ENCODE data around the gene LYRM7. TPM values are rescaled to one million over a fixed set of nuclear protein-coding genes. Genes with fewer than 3 reads are reported as not detected.
A peak's percentile ranks its signal among the peaks of the same experiment; 100 is the strongest.

The LYRM7 gene
- total RNA-seq, 1 donor from 2014 or later = 6.6 TPM

DNA sequence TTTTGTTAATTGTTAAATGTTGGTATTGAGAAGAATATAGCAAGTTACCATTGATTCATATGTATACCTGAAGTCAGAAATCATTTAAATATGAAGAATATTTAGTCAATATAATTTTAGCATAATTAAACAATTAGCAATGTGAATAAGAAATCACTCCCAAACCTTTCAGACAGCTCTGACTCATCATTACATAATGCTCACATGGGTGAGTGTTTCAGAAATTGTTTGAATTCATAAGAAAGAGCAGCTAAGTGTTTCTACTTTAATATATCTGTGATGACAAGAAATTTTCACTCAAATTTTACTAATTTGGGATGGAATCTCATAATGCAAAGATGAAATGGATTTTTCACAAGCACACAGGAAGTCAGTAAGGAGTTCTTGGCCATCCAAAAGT, 51.1 kb downstream of the LYRM7 start:
- FAIRE-seq (no peak), DNase-seq (ENCODE audit: low read depth) (peak; percentile 79)
- Histone ChIP-seq H3K27me3 (ENCODE audit: control insufficient read depth, insufficient read depth, low read length) (no peaks in the 10 kb centered on the region), H3K4me3 (ENCODE audit: low read depth, low read length) (no peak overlapping the region), H3K36me3 (ENCODE audit: control insufficient read depth, insufficient read depth, low read length) (no peaks in the 10 kb centered on the region)
- TF ChIP-seq, protein P1, sequence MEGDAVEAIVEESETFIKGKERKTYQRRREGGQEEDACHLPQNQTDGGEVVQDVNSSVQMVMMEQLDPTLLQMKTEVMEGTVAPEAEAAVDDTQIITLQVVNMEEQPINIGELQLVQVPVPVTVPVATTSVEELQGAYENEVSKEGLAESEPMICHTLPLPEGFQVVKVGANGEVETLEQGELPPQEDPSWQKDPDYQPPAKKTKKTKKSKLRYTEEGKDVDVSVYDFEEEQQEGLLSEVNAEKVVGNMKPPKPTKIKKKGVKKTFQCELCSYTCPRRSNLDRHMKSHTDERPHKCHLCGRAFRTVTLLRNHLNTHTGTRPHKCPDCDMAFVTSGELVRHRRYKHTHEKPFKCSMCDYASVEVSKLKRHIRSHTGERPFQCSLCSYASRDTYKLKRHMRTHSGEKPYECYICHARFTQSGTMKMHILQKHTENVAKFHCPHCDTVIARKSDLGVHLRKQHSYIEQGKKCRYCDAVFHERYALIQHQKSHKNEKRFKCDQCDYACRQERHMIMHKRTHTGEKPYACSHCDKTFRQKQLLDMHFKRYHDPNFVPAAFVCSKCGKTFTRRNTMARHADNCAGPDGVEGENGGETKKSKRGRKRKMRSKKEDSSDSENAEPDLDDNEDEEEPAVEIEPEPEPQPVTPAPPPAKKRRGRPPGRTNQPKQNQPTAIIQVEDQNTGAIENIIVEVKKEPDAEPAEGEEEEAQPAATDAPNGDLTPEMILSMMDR (IDR thresholded peaks at IDR 0.05; ENCODE audit: insufficient read depth, low read length, severe bottlenecking) = no peak

DNA sequence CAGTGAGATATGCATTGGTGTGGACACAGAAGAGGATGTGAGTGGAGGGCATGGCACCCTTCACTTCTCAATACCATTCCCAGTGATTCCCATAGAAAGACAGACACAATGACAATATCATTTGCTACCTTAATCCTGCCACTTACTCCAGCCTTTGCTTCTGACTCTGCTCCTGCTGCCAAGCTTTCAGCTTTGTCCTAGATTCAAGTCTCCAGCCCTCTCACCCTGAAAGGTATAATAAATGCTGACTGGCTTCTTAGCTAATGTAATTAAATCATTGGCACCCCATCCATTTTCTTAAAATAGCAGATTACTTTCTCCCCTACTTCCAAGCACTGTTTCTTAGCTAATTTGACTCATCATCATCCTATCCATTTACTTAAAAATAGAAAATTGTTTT, 52.0 kb downstream of the LYRM7 start:
- no peak overlapping the region for H3K4me3 ChIP-seq (ENCODE audit: low read depth, low read length)
- no peaks in the 10 kb centered on the region for H3K36me3 ChIP-seq (ENCODE audit: control insufficient read depth, insufficient read depth, low read length)
- FAIRE-seq (no peak), DNase-seq (ENCODE audit: low read depth) (no peak)
- TF ChIP-seq, protein P1 (IDR thresholded peaks at IDR 0.05; ENCODE audit: insufficient read depth, low read length, severe bottlenecking) = no peak
- no peaks in the 10 kb centered on the region for H3K27me3 ChIP-seq (ENCODE audit: control insufficient read depth, insufficient read depth, low read length)

DNA sequence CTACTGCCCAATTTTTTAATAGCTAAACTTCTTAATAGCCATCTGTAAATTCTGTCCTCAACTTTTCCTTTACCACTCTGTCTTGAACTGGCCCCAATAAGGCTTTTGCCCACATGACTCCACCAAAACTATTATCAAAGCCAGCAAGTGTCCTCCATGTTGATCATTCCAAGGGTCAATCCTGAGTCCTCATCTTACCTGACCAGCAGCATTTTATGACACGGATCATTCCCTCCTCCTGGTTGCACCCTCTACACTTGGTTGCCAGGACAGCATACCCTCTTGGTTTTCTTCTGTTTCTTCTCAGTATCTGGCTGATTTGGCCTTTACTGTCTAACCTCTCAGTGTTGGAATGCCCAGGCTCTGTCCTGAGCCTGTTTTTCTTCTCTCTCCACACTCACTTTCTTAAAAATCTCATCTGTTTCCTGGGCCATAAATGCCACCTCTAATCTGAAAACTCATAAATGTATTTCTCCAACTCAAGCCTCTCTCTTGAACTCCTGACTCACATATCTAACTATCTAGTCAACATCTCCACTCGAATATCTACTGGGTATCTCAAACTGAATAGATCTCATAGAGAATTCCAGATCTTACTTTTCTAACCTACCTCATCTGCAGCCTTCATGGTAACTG, 53.1 kb downstream of the LYRM7 start:
- DNase-seq (ENCODE audit: low read depth) (no peak), FAIRE-seq (no peak)
- H3K27me3 ChIP-seq (ENCODE audit: control insufficient read depth, insufficient read depth, low read length) = no peaks in the 10 kb centered on the region
- TF ChIP-seq, protein P1 (IDR thresholded peaks at IDR 0.05; ENCODE audit: insufficient read depth, low read length, severe bottlenecking) = no peak
- H3K4me3 ChIP-seq (ENCODE audit: low read depth, low read length) = no peak overlapping the region
- no peaks in the 10 kb centered on the region for H3K36me3 ChIP-seq (ENCODE audit: control insufficient read depth, insufficient read depth, low read length)

DNA sequence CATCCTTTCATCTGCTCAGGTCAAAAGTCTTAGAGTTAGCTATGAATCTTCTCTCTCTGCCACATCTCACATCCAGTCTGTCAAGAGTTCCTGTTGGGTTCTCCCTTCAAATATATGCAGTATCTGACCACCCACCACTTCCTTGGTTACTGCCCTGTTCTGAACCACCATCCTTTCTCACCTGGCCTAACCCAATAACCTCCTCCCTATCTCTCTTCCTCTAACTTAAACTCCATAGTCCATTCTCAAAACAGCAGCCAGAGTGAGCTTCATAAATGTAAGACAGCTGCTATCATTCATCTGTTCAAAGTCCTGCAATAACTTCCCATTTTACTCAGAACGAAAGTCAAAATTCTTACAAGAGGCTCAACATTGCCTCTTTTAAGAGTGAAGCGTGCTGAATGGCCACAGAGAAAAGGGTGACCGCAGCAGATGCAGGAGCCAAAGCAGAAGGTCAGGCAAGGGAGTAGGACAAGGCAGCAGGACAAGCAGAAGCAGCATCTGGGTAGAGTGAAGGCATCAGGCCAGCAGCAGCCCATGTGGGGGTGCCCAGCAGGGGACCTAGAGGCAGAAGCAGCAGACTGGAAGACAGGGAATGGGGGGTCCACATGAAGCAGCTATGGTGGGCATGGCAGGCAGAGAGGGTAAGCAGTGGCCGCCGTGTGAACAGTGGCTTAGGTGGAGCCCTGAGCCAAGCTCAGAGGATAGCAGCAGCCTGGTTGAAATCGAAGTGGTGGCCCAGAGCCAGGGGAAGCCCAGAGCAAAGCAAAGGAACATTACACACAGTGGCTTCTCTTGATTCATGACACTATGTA, 53.9 kb downstream of the LYRM7 start:
- H3K27me3 ChIP-seq (ENCODE audit: control insufficient read depth, insufficient read depth, low read length) = no peaks in the 10 kb centered on the region
- DNase-seq (ENCODE audit: low read depth) (no peak), FAIRE-seq (no peak)
- H3K4me3 ChIP-seq (ENCODE audit: low read depth, low read length) = no peak overlapping the region
- TF ChIP-seq, protein P1 (IDR thresholded peaks at IDR 0.05; ENCODE audit: insufficient read depth, low read length, severe bottlenecking) = no peak
- H3K36me3 ChIP-seq (ENCODE audit: control insufficient read depth, insufficient read depth, low read length) = no peaks in the 10 kb centered on the region

DNA sequence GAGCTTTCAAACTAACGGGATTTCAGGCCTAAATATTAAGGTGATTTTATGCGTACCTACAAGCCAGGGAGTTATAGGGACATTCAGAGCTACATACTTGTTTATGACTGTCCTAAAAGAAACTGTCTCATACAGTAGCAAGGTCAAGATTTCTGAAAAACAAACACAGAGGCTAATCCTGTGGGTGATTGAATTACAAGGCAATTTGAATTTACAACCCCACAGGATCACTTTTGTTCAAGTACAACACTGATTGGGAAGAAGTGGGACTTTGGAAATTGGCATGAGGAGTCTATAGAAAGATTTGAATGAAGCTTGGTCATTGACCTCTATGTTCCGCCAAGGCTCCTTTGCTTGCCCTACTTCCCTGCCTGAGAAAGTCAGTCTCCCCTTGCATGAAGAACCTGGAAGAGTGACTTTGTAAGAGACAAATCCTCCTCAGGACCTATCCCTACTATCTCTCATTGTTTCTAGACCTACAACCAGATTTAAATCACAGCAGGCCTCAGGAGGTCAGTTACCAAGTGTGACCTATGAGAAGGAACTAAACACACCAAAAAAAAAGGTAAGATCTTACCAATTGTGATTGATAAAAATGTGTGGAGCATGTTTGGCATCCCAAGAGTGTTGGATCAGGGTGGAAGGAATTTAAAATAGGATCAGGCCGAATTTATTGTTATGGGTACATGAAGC, 54.7 kb downstream of the LYRM7 start:
- no peak for FAIRE-seq
- no peak for DNase-seq (ENCODE audit: low read depth)

More for the DNA sequence above, 54.7 kb downstream of the LYRM7 start:
- TF ChIP-seq, protein P1 (IDR thresholded peaks at IDR 0.05; ENCODE audit: insufficient read depth, low read length, severe bottlenecking) = no peak
- Histone ChIP-seq H3K27me3 (ENCODE audit: control insufficient read depth, insufficient read depth, low read length) (no peaks in the 10 kb centered on the region), H3K36me3 (ENCODE audit: control insufficient read depth, insufficient read depth, low read length) (no peaks in the 10 kb centered on the region), H3K4me3 (ENCODE audit: low read depth, low read length) (no peak overlapping the region)
